SK-N-MC (cell line): ENCODE results near the gene LRMDA.

Experiments used
- EZH2 ChIP-seq: fragments of 200-600 bp; sonication (generic); IDR thresholded peaks from one replicate; pipeline ENCODE4 v1.6.1; 2017; ENCODE audit warnings: antibody characterized with exemption
- FOXP2 ChIP-seq: optimal IDR thresholded peaks from 2 replicates; pipeline ENCODE3; 2011; ENCODE audit warnings: mild to moderate bottlenecking, moderate library complexity; ENCODE audit not compliant: insufficient read depth; ENCODE audit errors: extremely low read length, control extremely low read depth
- POLR2AphosphoS5 ChIP-seq: IDR thresholded peaks from 2 replicates; pipeline ENCODE4 v1.6.1; 2012; ENCODE audit warnings: mild to moderate bottlenecking, low read depth, low read length, borderline replicate concordance

DNA sequence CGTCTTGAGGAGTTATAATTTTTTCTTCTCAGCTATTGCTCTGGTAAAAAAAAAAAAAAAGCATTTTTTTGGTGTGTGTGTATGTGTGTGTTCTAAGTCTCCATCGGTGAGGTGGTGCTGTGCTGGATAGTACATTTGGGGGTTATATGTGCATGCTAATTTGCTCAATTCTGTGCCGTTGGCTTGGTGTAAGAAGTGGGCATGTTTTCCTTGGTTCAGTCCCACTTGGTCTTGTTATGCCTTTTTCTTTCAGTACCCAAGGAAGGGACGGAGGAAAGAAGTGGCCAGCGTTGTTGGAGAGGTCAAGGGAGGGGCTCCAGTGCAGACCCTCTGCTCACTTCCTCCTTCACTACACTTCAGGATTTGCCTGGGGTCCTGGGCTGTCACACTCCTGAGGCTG lies 20.4 kb downstream of the LRMDA start:
- TF ChIP-seq POLR2AphosphoS5 (no peak), EZH2 (no peak), FOXP2 (no peak)
